HepG2 (cell line): Measurements from ENCODE around the gene KIF3A. TPM values are rescaled to one million over a fixed set of nuclear protein-coding genes. Genes with fewer than 3 reads are reported as not detected.

Experiments used
- ATAC-seq: fragments of 200-7000 bp; cut with Tn5 transposase; 3 replicates; pipeline ENCODE4 v1.9.1; 2020; ENCODE audit warnings: mild to moderate bottlenecking, moderate library complexity
- BruUV-seq: library from RNA; stranded (reverse); fragments of 400-500 nt; replicated peaks from 2 replicates; lab custom pipeline; 2021; lab: Mats Ljungman, UMichigan
- CTCF ChIA-PET: fragments of 300-600 bp; formaldehyde crosslinking; extraction: SDS; loops from one replicate; lab custom pipeline; 2021; ENCODE audit warnings: low total read pairs, inconsistent platforms, low intra/inter-chr PET ratio; lab: Yijun Ruan, JAX
- POLR2A ChIA-PET: fragments of 350-600 bp; sonication (Branson Sonifier 250); formaldehyde crosslinking; loops from one replicate; lab custom pipeline; 2020; ENCODE audit warnings: antibody characterized with exemption, inconsistent platforms; lab: Yijun Ruan, JAX
- DNase-seq: peaks from one replicate; pipeline ENCODE4 v3.0.0-alpha.2; 2015; ENCODE audit warnings: low spot score
- FAIRE-seq: peaks from 3 replicates; lab custom pipeline; 2011; peaks lifted over from hg19 to GRCh38; lab: Jason Lieb, UNC
- H2AFZ ChIP-seq: one replicate; pipeline ENCODE4 v1.6.1; 2011; ENCODE audit warnings: low read length, inconsistent platforms
- H3K27ac ChIP-seq: fragments of 300-600 bp; 3 replicates; pipeline ENCODE4 v1.8.0; 2011; ENCODE audit warnings: mixed run types, mild to moderate bottlenecking, mixed read lengths, low read length, inconsistent platforms; ENCODE audit not compliant: insufficient read depth; ENCODE audit errors: extremely low read length
- H3K27me3 ChIP-seq, 2 experiments: fragments of 200-600 bp in 1 of 2; 2 replicates in 1 of 2; 3 replicates in 1 of 2; pipeline versions ENCODE4 v1.6.0 to v1.8.0; 2011; ENCODE audit warnings: low read length in 2 of 2, mild to moderate bottlenecking in 2 of 2, moderate library complexity in 2 of 2, inconsistent platforms in 1 of 2; ENCODE audit not compliant: insufficient read depth in 2 of 2, control insufficient read depth in 1 of 2
- H3K36me3 ChIP-seq, 2 experiments: fragments of 200-600 bp in 1 of 2; replicated peaks in 1 of 2; 2 replicates in 1 of 2; 3 replicates in 1 of 2; pipeline versions ENCODE4 v1.5.1 to v1.8.0; 2011; ENCODE audit warnings: low read length in 2 of 2, inconsistent platforms in 1 of 2; ENCODE audit not compliant: insufficient read depth in 2 of 2, control insufficient read depth in 1 of 2
- H3K4me1 ChIP-seq: 2 replicates; pipeline ENCODE4 v1.5.1; 2012; ENCODE audit warnings: low read length, inconsistent platforms; ENCODE audit not compliant: insufficient read depth
- H3K4me2 ChIP-seq: 2 replicates; pipeline ENCODE4 v1.6.0; 2011; ENCODE audit warnings: low read depth, low read length, inconsistent platforms
- H3K4me3 ChIP-seq, 3 experiments: fragments of 200-600 bp in 1 of 3; sonication (generic), shearing (Covaris generic) in 1 of 3; replicated peaks in 1 of 3; 2 replicates each; pipeline ENCODE4 v1.5.1; 2011 to 2016; ENCODE audit warnings: low read length in 3 of 3, inconsistent platforms in 2 of 3, low read depth in 2 of 3, mild to moderate bottlenecking in 2 of 3, control low read depth in 1 of 3, mixed read lengths in 1 of 3; ENCODE audit not compliant: insufficient read depth in 1 of 3
- H3K79me2 ChIP-seq: one replicate; pipeline ENCODE4 v1.6.1; 2011; ENCODE audit warnings: low read length, inconsistent platforms; ENCODE audit not compliant: insufficient read depth
- H3K9ac ChIP-seq: 2 replicates; pipeline ENCODE4 v1.6.0; 2011; ENCODE audit warnings: mild to moderate bottlenecking, low read depth, low read length, inconsistent platforms; ENCODE audit not compliant: insufficient read depth
- H3K9me3 ChIP-seq: 2 replicates; pipeline ENCODE4 v1.5.1; 2012; ENCODE audit warnings: mild to moderate bottlenecking, low read length
- H4K20me1 ChIP-seq: 2 replicates; pipeline ENCODE4 v1.6.0; 2011; ENCODE audit warnings: inconsistent platforms, mild to moderate bottlenecking, low read length, moderate library complexity; ENCODE audit not compliant: insufficient read depth
- AGO2 ChIP-seq: fragments of 200-400 bp; formaldehyde crosslinking; optimal IDR thresholded peaks from 2 replicates; pipeline ENCODE3; 2017; ENCODE audit warnings: mild to moderate bottlenecking, low read depth, low read length, moderate library complexity
- EEA1 ChIP-seq: sonication (generic); formaldehyde crosslinking; IDR thresholded peaks from 2 replicates; pipeline ENCODE4 v1.5.1; 2020; ENCODE audit warnings: mild to moderate bottlenecking, missing genetic modification reagents, borderline replicate concordance
- FOXK2 ChIP-seq: fragments of 450-650 bp; IDR thresholded peaks from 2 replicates; pipeline ENCODE4 v1.6.1; 2016
- KDM2A ChIP-seq: sonication (generic); formaldehyde crosslinking; IDR thresholded peaks from 2 replicates; pipeline ENCODE4 v1.4.0; 2020; ENCODE audit warnings: low read depth, missing genetic modification reagents, borderline replicate concordance
- MIXL1 ChIP-seq: IDR thresholded peaks from 2 replicates; pipeline ENCODE4 v1.6.1; 2016
- ONECUT2 ChIP-seq: sonication (generic); formaldehyde crosslinking; IDR thresholded peaks from 2 replicates; pipeline ENCODE4 v1.4.0; 2020; ENCODE audit warnings: missing genetic modification reagents
- PHF21A ChIP-seq: sonication (generic); formaldehyde crosslinking; IDR thresholded peaks from 2 replicates; pipeline ENCODE4 v1.5.0; 2020; ENCODE audit warnings: mild to moderate bottlenecking, missing genetic modification reagents
- ZBTB7B ChIP-seq: sonication (generic); formaldehyde crosslinking; IDR thresholded peaks from 2 replicates; pipeline ENCODE4 v1.4.0; 2020; ENCODE audit warnings: missing genetic modification reagents
- ZFP36L1 ChIP-seq: sonication (generic); formaldehyde crosslinking; IDR thresholded peaks from 2 replicates; pipeline ENCODE4 v1.8.0; 2022; ENCODE audit warnings: mild to moderate bottlenecking, missing genetic modification reagents, moderate library complexity
- ZNF577 ChIP-seq: sonication (generic); formaldehyde crosslinking; IDR thresholded peaks from 2 replicates; pipeline ENCODE4 v1.4.0; 2020; ENCODE audit warnings: mild to moderate bottlenecking, low read depth, missing genetic modification reagents, borderline replicate concordance
- WGBS: methylation state at CpG from one replicate; pipeline ENCODE4 v1.1.6; 2017; ENCODE audit warnings: low lambda C conversion rate; 5-methylcytosine and 5-hydroxymethylcytosine counted together
- in situ Hi-C: cut with HindIII; loops from 2 replicates; pipeline ENCODE4 v1.10.0; 2017; ENCODE audit warnings: low pct_unique_long_range_greater_than_20kb; ENCODE audit not compliant: extremely low pct_ligation_motif_present
- intact Hi-C: fragments of 100-400 bp; cut with micrococcal nuclease; formaldehyde crosslinking; loops from one replicate; pipeline ENCODE4 v1.10.0; 2022; ENCODE audit not compliant: unreplicated experiment
- polyA plus RNA-seq, 8 experiments: library from polyadenylated mRNA; depleted of rRNA in 3 of 8; stranded (reverse) in 7 of 8; unstranded in 1 of 8; fragments of >200 nt; fragmentation: Illumina TruSeq in 4 of 8; extraction: Trizol in 4 of 8; gene quantifications; 2 replicates each; pipeline versions ENCODE4 v1.2.1 to v1.2.3, GENCODE V29; 2011 to 2016; ENCODE audit warnings: low read depth in 4 of 8, missing spikeins in 1 of 8, mixed read lengths in 1 of 8; ENCODE audit not compliant: insufficient read depth in 1 of 8
- total RNA-seq, 5 experiments: library from RNA; depleted of rRNA; stranded (reverse); fragments of >200 nt; fragmentation: Illumina TruSeq; extraction: Trizol; gene quantifications; 2 replicates each; pipeline ENCODE4 v1.2.3, GENCODE V29; 2016; ENCODE audit warnings: low read depth in 1 of 5
- TF ChIP-seq, protein P1 (sequence below): sonication (generic); formaldehyde crosslinking; IDR thresholded peaks from 2 replicates; pipeline ENCODE4 v1.5.0; 2020; ENCODE audit warnings: missing genetic modification reagents
- TF ChIP-seq, protein P2 (sequence below): sonication (generic); formaldehyde crosslinking; IDR thresholded peaks from 2 replicates; pipeline ENCODE4 v1.5.0; 2020; ENCODE audit warnings: mild to moderate bottlenecking, missing genetic modification reagents, moderate library complexity
- TF ChIP-seq, protein P3 (sequence below): sonication (generic); formaldehyde crosslinking; IDR thresholded peaks from 2 replicates; pipeline ENCODE4 v1.5.0; 2020; ENCODE audit warnings: mild to moderate bottlenecking, missing genetic modification reagents, borderline replicate concordance

KIF3A gene
- total and polyA plus RNA-seq, 2 of the 13 experiments (the other 11 are each of a cell fraction or from before 2014, with no cell fraction given), result 2.3 to 8.4 TPM

DNA sequence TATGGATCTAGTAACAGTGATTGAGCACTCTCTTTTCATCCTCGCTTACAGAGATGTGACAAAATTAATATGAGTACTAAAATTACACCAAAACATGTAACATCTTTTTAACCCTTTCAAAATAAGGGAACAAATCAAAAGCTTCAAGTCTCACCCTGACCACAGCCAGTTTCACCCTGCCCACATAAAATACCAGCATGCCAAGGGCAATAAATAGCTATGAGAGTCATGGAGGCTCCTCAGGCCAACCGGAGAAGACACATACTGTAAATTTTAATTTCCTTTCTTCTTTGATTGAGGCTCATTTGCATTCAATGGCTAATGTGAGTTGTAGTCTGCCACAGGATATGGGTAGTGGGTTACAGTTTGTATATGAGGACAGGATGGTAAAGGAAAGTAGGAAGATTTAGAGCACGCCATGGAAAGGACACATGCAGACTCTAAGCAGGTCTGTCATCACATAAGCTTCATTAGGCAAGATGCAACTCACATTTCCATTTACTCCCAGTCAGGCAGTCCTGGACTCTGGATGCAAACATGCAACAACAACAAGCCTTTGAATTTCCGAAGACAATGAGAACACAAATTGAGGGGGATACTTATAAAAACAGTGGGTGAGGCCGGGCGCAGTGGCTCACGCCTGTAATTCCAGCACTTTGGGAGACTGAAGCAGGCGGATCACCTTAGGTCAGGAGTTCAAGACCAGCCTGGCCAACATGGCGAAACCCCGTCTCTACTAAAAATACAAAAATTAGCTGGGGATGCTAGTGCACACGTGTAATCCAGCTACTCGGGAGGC, 52.2 kb downstream of the KIF3A start:
- FAIRE-seq (no peak), ATAC-seq (no peak), DNase-seq (no peak)
- peaks cover 15% of the 10 kb centered on the region for H3K4me1 ChIP-seq
- WGBS, result 75% methylated on average over 12 of the region's 12 CpGs
- in situ Hi-C loops, result no loop called here
- intact Hi-C loops, result no loop called here
- H3K4me2 ChIP-seq, result no peak overlapping the region
- no peaks in the 10 kb centered on the region for H3K79me2 ChIP-seq
- H3K9me3 ChIP-seq, result no peaks in the 10 kb centered on the region
- BruUV-seq, result no TSS peak
- H4K20me1 ChIP-seq, result no peaks in the 10 kb centered on the region
- ChIA-PET POLR2A (no interaction called here), CTCF (no interaction called here)
- H3K9ac ChIP-seq, result no peak overlapping the region
- H3K36me3 ChIP-seq, result no peaks in the 10 kb centered on the region
- H2AFZ ChIP-seq, result no peak overlapping the region
- no peak overlapping the region for H3K27ac ChIP-seq
- no peaks in the 10 kb centered on the region for H3K27me3 ChIP-seq
- no peak overlapping the region for H3K4me3 ChIP-seq
- TF ChIP-seq ZNF577 (CRISPR knock-in tag) (no peak), PHF21A (no peak), EEA1 (CRISPR knock-in tag) (no peak), ZBTB7B (CRISPR knock-in tag) (no peak), MIXL1 (CRISPR knock-in tag) (no peak), ZFP36L1 (CRISPR knock-in tag) (no peak), ONECUT2 (CRISPR knock-in tag) (no peak), AGO2 (no peak), FOXK2 (no peak), KDM2A (CRISPR knock-in tag) (no peak)
- TF ChIP-seq, protein P1, sequence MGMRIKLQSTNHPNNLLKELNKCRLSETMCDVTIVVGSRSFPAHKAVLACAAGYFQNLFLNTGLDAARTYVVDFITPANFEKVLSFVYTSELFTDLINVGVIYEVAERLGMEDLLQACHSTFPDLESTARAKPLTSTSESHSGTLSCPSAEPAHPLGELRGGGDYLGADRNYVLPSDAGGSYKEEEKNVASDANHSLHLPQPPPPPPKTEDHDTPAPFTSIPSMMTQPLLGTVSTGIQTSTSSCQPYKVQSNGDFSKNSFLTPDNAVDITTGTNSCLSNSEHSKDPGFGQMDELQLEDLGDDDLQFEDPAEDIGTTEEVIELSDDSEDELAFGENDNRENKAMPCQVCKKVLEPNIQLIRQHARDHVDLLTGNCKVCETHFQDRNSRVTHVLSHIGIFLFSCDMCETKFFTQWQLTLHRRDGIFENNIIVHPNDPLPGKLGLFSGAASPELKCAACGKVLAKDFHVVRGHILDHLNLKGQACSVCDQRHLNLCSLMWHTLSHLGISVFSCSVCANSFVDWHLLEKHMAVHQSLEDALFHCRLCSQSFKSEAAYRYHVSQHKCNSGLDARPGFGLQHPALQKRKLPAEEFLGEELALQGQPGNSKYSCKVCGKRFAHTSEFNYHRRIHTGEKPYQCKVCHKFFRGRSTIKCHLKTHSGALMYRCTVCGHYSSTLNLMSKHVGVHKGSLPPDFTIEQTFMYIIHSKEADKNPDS (CRISPR knock-in tag), result no peak
- TF ChIP-seq, protein P2, sequence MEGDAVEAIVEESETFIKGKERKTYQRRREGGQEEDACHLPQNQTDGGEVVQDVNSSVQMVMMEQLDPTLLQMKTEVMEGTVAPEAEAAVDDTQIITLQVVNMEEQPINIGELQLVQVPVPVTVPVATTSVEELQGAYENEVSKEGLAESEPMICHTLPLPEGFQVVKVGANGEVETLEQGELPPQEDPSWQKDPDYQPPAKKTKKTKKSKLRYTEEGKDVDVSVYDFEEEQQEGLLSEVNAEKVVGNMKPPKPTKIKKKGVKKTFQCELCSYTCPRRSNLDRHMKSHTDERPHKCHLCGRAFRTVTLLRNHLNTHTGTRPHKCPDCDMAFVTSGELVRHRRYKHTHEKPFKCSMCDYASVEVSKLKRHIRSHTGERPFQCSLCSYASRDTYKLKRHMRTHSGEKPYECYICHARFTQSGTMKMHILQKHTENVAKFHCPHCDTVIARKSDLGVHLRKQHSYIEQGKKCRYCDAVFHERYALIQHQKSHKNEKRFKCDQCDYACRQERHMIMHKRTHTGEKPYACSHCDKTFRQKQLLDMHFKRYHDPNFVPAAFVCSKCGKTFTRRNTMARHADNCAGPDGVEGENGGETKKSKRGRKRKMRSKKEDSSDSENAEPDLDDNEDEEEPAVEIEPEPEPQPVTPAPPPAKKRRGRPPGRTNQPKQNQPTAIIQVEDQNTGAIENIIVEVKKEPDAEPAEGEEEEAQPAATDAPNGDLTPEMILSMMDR, result no peak
- TF ChIP-seq, protein P3, sequence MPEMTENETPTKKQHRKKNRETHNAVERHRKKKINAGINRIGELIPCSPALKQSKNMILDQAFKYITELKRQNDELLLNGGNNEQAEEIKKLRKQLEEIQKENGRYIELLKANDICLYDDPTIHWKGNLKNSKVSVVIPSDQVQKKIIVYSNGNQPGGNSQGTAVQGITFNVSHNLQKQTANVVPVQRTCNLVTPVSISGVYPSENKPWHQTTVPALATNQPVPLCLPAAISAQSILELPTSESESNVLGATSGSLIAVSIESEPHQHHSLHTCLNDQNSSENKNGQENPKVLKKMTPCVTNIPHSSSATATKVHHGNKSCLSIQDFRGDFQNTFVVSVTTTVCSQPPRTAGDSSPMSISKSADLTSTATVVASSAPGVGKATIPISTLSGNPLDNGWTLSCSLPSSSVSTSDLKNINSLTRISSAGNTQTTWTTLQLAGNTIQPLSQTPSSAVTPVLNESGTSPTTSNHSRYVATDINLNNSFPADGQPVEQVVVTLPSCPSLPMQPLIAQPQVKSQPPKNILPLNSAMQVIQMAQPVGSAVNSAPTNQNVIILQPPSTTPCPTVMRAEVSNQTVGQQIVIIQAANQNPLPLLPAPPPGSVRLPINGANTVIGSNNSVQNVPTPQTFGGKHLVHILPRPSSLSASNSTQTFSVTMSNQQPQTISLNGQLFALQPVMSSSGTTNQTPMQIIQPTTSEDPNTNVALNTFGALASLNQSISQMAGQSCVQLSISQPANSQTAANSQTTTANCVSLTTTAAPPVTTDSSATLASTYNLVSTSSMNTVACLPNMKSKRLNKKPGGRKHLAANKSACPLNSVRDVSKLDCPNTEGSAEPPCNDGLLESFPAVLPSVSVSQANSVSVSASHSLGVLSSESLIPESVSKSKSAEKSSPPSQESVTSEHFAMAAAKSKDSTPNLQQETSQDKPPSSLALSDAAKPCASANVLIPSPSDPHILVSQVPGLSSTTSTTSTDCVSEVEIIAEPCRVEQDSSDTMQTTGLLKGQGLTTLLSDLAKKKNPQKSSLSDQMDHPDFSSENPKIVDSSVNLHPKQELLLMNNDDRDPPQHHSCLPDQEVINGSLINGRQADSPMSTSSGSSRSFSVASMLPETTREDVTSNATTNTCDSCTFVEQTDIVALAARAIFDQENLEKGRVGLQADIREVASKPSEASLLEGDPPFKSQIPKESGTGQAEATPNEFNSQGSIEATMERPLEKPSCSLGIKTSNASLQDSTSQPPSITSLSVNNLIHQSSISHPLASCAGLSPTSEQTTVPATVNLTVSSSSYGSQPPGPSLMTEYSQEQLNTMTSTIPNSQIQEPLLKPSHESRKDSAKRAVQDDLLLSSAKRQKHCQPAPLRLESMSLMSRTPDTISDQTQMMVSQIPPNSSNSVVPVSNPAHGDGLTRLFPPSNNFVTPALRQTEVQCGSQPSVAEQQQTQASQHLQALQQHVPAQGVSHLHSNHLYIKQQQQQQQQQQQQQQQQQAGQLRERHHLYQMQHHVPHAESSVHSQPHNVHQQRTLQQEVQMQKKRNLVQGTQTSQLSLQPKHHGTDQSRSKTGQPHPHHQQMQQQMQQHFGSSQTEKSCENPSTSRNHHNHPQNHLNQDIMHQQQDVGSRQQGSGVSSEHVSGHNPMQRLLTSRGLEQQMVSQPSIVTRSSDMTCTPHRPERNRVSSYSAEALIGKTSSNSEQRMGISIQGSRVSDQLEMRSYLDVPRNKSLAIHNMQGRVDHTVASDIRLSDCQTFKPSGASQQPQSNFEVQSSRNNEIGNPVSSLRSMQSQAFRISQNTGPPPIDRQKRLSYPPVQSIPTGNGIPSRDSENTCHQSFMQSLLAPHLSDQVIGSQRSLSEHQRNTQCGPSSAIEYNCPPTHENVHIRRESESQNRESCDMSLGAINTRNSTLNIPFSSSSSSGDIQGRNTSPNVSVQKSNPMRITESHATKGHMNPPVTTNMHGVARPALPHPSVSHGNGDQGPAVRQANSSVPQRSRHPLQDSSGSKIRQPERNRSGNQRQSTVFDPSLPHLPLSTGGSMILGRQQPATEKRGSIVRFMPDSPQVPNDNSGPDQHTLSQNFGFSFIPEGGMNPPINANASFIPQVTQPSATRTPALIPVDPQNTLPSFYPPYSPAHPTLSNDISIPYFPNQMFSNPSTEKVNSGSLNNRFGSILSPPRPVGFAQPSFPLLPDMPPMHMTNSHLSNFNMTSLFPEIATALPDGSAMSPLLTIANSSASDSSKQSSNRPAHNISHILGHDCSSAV, result no peak
